SK-N-SH (cell line): ENCODE results near the gene ZNF726.

ENCODE experiments used
- GABPA ChIP-seq: IDR thresholded peaks from 2 replicates; pipeline ENCODE4 v1.4.0; 2012; ENCODE audit warnings: low read depth, mild to moderate bottlenecking
- MXI1 ChIP-seq: IDR thresholded peaks from 2 replicates; pipeline ENCODE4 v1.6.1; 2012; ENCODE audit warnings: mild to moderate bottlenecking, low read depth, low read length, improper control_type of control experiment
- NRF1 ChIP-seq: IDR thresholded peaks from 2 replicates; pipeline ENCODE4 v1.6.1; 2012; ENCODE audit warnings: low read depth, mild to moderate bottlenecking, low read length
- POLR2AphosphoS5 ChIP-seq: IDR thresholded peaks from 2 replicates; pipeline ENCODE4 v1.6.1; 2012; ENCODE audit warnings: low read depth, low read length
- TF ChIP-seq, protein P1 (sequence below): fragments of 200-600 bp; sonication (generic); IDR thresholded peaks from 2 replicates; pipeline ENCODE4 v1.6.1; 2017; ENCODE audit warnings: antibody characterized with exemption, mild to moderate bottlenecking, moderate library complexity

DNA sequence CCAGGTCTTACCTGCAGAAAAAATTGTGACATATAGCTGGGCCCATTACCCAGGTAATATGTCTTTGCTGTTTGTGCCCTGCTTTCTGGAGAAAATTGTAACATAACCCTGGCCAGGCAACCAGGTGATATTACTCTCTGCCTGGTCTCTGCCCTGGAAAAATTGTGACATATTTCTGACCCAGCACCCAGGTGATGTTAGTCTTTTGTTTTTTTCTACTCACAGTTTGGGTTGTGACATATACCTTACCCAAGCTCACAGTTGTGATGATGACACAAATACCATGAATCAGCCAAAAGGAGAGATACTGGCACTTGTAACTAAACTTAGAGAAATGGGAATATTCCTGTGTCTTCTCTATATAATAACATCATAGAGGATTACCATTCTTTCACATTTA lies 6.5 kb upstream of the ZNF726 start:
- TF ChIP-seq GABPA (no peak), MXI1 (no peak), NRF1 (no peak), POLR2AphosphoS5 (no peak)
- TF ChIP-seq, protein P1, sequence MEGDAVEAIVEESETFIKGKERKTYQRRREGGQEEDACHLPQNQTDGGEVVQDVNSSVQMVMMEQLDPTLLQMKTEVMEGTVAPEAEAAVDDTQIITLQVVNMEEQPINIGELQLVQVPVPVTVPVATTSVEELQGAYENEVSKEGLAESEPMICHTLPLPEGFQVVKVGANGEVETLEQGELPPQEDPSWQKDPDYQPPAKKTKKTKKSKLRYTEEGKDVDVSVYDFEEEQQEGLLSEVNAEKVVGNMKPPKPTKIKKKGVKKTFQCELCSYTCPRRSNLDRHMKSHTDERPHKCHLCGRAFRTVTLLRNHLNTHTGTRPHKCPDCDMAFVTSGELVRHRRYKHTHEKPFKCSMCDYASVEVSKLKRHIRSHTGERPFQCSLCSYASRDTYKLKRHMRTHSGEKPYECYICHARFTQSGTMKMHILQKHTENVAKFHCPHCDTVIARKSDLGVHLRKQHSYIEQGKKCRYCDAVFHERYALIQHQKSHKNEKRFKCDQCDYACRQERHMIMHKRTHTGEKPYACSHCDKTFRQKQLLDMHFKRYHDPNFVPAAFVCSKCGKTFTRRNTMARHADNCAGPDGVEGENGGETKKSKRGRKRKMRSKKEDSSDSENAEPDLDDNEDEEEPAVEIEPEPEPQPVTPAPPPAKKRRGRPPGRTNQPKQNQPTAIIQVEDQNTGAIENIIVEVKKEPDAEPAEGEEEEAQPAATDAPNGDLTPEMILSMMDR, result no peak
